Measurements from ENCODE around the gene SLC22A23.

- TF ChIP-seq REST (IDR thresholded peaks at IDR 0.05; ENCODE audit: low read depth) (no peak), RAD21 (IDR thresholded peaks at IDR 0.05; ENCODE audit: low read depth) (no peak), EP300 (IDR thresholded peaks at IDR 0.05; ENCODE audit: borderline replicate concordance) (no peak), NFIC (IDR thresholded peaks at IDR 0.05) (no peak), TAF1 (IDR thresholded peaks at IDR 0.05; ENCODE audit: low read depth) (no peak), EGR1 (IDR thresholded peaks at IDR 0.05) (no peak)
These were observed 26.8 kb upstream of the SLC22A23 start for GRCh38 chr6:3483675-3484074.
